B cell (primary cell): ENCODE data around the gene SPSB3. TPM values are rescaled to one million over a fixed set of nuclear protein-coding genes. Genes with fewer than 3 reads are reported as not detected.

Experiments
- ATAC-seq: fragments of 200-7000 bp; cut with Tn5 transposase; one replicate; pipeline ENCODE4 v1.10.0; 2021; ENCODE audit warnings: low read depth, mild to moderate bottlenecking, moderate number of reproducible peaks, moderate library complexity
- CTCF ChIA-PET: fragments of 350-600 bp; sonication (Branson Sonifier 250); formaldehyde crosslinking; loops from one replicate; lab custom pipeline; 2021; ENCODE audit warnings: antibody characterized with exemption, inconsistent platforms; lab: Charles Lee
- POLR2A ChIA-PET: fragments of 350-600 bp; sonication (Branson Sonifier 250); formaldehyde crosslinking; loops from one replicate; lab custom pipeline; 2021; ENCODE audit warnings: antibody characterized with exemption; lab: Charles Lee
- DNase-seq: peaks from one replicate; pipeline ENCODE4 v3.0.0; 2013
- H2AFZ ChIP-seq: 2 replicates; pipeline ENCODE4 v1.6.1; 2012; ENCODE audit warnings: mild to moderate bottlenecking, low read depth, low read length; ENCODE audit not compliant: insufficient read depth, poor library complexity, severe bottlenecking
- H3K27ac ChIP-seq, 2 donors: 1 replicate in 1 of 2; 2 replicates in 1 of 2; pipeline ENCODE4 v1.5.1; 2012 to 2013; ENCODE audit warnings: low read length in 2 of 2, mild to moderate bottlenecking in 2 of 2, moderate library complexity in 1 of 2
- H3K27me3 ChIP-seq, 4 experiments: fragments of 200-600 bp in 1 of 4; sonication (generic) in 1 of 4; replicated peaks in 1 of 4; 1 replicate in 2 of 4; 2 replicates in 2 of 4; pipeline versions ENCODE4 v1.6.1 to v1.7.0; 2013 to 2016; ENCODE audit warnings: low read length in 3 of 4, mild to moderate bottlenecking in 2 of 4, mixed read lengths in 1 of 4, moderate library complexity in 1 of 4; ENCODE audit not compliant: insufficient read depth in 4 of 4, control insufficient read depth in 3 of 4; ENCODE audit errors: control extremely low read depth in 1 of 4
- H3K36me3 ChIP-seq, 2 experiments: replicated peaks in 1 of 2; 1 replicate in 1 of 2; 2 replicates in 1 of 2; pipeline versions ENCODE4 v1.6.1 to v1.7.1; 2013; ENCODE audit warnings: low read length in 1 of 2; ENCODE audit not compliant: insufficient read depth in 2 of 2, control insufficient read depth in 1 of 2; ENCODE audit errors: control extremely low read depth in 1 of 2, extremely low read depth in 1 of 2
- H3K4me1 ChIP-seq, 2 donors: fragments of 200-600 bp in 1 of 2; sonication (generic) in 1 of 2; 1 replicate in 1 of 2; 2 replicates in 1 of 2; pipeline versions ENCODE4 v1.5.1 to v1.6.1; 2013 to 2017; ENCODE audit warnings: low read length in 2 of 2; ENCODE audit not compliant: control insufficient read depth in 2 of 2, insufficient read depth in 2 of 2
- H3K4me2 ChIP-seq: replicated peaks from 2 replicates; pipeline ENCODE3; 2012; ENCODE audit warnings: mild to moderate bottlenecking, low read depth, low read length; ENCODE audit not compliant: poor library complexity, severe bottlenecking
- H3K4me3 ChIP-seq, 5 experiments: fragments of 200-600 bp in 1 of 5; sonication (generic) in 1 of 5; 1 replicate in 3 of 5; 2 replicates in 2 of 5; pipeline versions ENCODE4 v1.5.1 to v1.7.0; 2011 to 2016; ENCODE audit warnings: low read length in 4 of 5, mild to moderate bottlenecking in 4 of 5, low read depth in 2 of 5, control low read depth in 1 of 5, moderate library complexity in 1 of 5; ENCODE audit not compliant: insufficient read depth in 1 of 5; ENCODE audit errors: control extremely low read depth in 1 of 5, extremely low read depth in 1 of 5
- H3K79me2 ChIP-seq: fragments of 200-600 bp; sonication (generic); one replicate; pipeline ENCODE4 v1.6.0; 2016; ENCODE audit warnings: low read length; ENCODE audit not compliant: control insufficient read depth, insufficient read depth
- H3K9ac ChIP-seq: fragments of 200-600 bp; sonication (generic); 2 replicates; pipeline ENCODE4 v1.6.1; 2017; ENCODE audit warnings: mild to moderate bottlenecking, low read length, moderate library complexity
- H3K9me3 ChIP-seq, 3 donors: one replicate each; pipeline versions ENCODE4 v1.6.1 to v1.7.1; 2013; ENCODE audit warnings: low read length in 2 of 3; ENCODE audit not compliant: control insufficient read depth in 2 of 3, insufficient read depth in 1 of 3; ENCODE audit errors: control extremely low read depth in 1 of 3
- H4K20me1 ChIP-seq: 2 replicates; pipeline ENCODE4 v1.6.0; 2012; ENCODE audit warnings: mild to moderate bottlenecking, low read length; ENCODE audit not compliant: insufficient read depth, control insufficient read depth, poor library complexity, severe bottlenecking
- H3K27ac Mint-ChIP-seq: one replicate; pipeline ENCODE4 v1.8.0; 2021; ENCODE audit warnings: mixed read lengths
- H3K27me3 Mint-ChIP-seq: one replicate; pipeline ENCODE4 v1.8.0; 2021; ENCODE audit warnings: mixed read lengths
- H3K4me1 Mint-ChIP-seq: one replicate; pipeline ENCODE4 v1.8.0; 2021; ENCODE audit warnings: mixed read lengths
- H3K4me3 Mint-ChIP-seq: one replicate; pipeline ENCODE4 v1.8.0; 2021; ENCODE audit warnings: mixed read lengths
- H3K9me3 Mint-ChIP-seq: one replicate; pipeline ENCODE4 v1.8.0; 2022; ENCODE audit warnings: mixed read lengths; ENCODE audit not compliant: insufficient read depth
- EZH2 ChIP-seq: IDR thresholded peaks from 2 replicates; pipeline ENCODE4 v1.6.1; 2012; ENCODE audit warnings: borderline replicate concordance, low read depth, mild to moderate bottlenecking, moderate library complexity, low read length; ENCODE audit not compliant: insufficient read depth, poor library complexity, severe bottlenecking
- WGBS: methylation state at CpG from one replicate; pipeline ENCODE4 v1.1.5; 2013; ENCODE audit warnings: missing lambda C conversion rate; ENCODE audit not compliant: insufficient coverage; 5-methylcytosine and 5-hydroxymethylcytosine counted together
- intact Hi-C: fragments of 100-400 bp; cut with micrococcal nuclease; formaldehyde crosslinking; loops from one replicate; pipeline ENCODE4 v1.10.0; 2022
- polyA plus RNA-seq: library from polyadenylated mRNA; depleted of rRNA; stranded (reverse); fragments of >200 nt; gene quantifications from 2 replicates; pipeline ENCODE4 v1.2.3, GENCODE V29; 2012
- total RNA-seq, 2 donors: library from RNA; stranded (reverse); fragments of 120-200 nt in 1 of 2; gene quantifications; 1 replicate in 1 of 2; 2 replicates in 1 of 2; pipeline versions ENCODE4 v1.2.3 to v1.2.4, GENCODE V29; 2013 to 2022
- TF ChIP-seq, protein P1 (sequence below): fragments of 200-600 bp; IDR thresholded peaks from one replicate; pipeline ENCODE4 v1.8.0; 2022; ENCODE audit warnings: antibody characterized with exemption, mild to moderate bottlenecking

The SPSB3 gene
- total and polyA plus RNA-seq, 2 donors (not counting 1 experiment from before 2014, with no cell fraction given), result 91.2 to 264 TPM

DNA sequence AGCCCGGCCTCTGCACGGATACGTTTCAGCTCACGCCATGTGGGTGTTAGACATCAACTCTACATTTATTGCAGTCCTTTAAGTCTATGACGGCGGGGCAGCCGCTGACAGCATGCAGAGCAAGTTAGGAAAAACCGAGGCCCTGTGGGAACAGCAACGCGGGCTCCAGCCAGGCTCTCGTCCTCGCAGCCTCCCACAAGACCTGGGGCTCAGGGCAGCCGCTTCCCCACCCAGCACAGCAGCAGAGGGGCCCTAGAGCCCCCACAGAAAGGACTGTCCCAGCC, 5.8 kb downstream of the SPSB3 start:
- peaks cover 0 to 29% of the 10 kb centered on the region in 2 experiments for H3K36me3 ChIP-seq
- TF ChIP-seq EZH2, result no peak
- TF ChIP-seq, protein P1, sequence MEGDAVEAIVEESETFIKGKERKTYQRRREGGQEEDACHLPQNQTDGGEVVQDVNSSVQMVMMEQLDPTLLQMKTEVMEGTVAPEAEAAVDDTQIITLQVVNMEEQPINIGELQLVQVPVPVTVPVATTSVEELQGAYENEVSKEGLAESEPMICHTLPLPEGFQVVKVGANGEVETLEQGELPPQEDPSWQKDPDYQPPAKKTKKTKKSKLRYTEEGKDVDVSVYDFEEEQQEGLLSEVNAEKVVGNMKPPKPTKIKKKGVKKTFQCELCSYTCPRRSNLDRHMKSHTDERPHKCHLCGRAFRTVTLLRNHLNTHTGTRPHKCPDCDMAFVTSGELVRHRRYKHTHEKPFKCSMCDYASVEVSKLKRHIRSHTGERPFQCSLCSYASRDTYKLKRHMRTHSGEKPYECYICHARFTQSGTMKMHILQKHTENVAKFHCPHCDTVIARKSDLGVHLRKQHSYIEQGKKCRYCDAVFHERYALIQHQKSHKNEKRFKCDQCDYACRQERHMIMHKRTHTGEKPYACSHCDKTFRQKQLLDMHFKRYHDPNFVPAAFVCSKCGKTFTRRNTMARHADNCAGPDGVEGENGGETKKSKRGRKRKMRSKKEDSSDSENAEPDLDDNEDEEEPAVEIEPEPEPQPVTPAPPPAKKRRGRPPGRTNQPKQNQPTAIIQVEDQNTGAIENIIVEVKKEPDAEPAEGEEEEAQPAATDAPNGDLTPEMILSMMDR, result no peak
- Mint-ChIP-seq H3K27ac (no peak overlapping the region), H3K27me3 (no peaks in the 10 kb centered on the region), H3K9me3 (no peaks in the 10 kb centered on the region), H3K4me3 (no peak overlapping the region), H3K4me1 (peaks cover 31% of the 10 kb centered on the region)
- no peak overlapping the region for H3K9ac ChIP-seq
- DNase-seq, result no peak
- no peak overlapping the region for H3K4me3 ChIP-seq
- POLR2A ChIA-PET, result no interaction called here
- intact Hi-C loops, result no loop called here
- WGBS, result 98% methylated on average over 12 of the region's 13 CpGs
- H3K4me2 ChIP-seq, result no peak overlapping the region
- peaks cover 80% of the 10 kb centered on the region for H4K20me1 ChIP-seq
- CTCF ChIA-PET, result interaction anchor here (0.6 kb wide), 1 partner anchor 75 kb away, joined by 3 read pairs; no protein-coding TSS in a partner anchor
- H3K4me1 ChIP-seq, result peaks cover 25 to 42% of the 10 kb centered on the region in 2 donors
- ATAC-seq, result no peak
- H3K27ac ChIP-seq, result no peak overlapping the region
- H3K9me3 ChIP-seq, result no peaks in the 10 kb centered on the region
- H3K27me3 ChIP-seq, result no peaks in the 10 kb centered on the region
- H2AFZ ChIP-seq, result no peak overlapping the region
- H3K79me2 ChIP-seq, result peaks cover 52% of the 10 kb centered on the region

DNA sequence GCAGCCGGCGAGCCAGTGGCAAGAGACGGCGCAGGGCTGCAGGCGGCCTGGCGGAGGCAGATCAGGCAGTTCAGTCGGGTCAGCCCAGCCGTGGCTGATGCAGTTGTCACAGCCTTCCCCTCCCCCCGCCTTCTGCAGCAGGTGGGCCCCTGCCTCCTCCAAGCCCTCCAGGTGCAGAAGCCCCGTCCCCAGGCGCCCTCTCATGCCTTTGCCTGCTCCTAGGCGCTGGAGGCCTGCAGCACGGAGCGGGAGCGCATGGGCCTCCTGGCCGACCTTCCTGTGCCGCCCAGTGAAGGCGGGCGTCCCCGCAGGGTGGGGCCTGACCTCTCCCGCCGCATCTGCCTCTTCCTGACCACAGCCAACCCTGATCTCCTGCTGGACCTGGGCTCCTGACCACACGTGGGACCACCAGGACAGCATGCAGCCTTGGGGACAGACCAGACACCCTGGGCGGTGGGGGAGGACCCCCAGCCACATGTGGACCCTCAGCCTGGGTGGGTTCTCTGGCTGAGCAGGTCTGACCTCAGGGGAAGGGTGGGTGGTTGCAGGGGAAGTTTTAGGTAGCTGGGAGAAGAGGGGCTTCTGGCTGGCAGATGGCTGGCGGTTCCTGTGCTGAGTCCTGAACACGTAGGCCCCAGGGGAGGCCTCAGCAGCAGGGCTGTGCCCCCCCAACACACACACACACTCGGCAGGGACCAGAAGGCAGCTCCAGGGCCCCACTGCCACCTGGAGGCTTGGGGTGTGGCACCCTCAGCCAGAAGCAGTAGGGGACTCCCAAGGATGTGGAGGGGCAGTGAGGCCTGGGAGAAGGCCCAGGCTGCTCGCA, 6.3 kb downstream of the SPSB3 start:
- no peak overlapping the region for H3K4me3 Mint-ChIP-seq
- ATAC-seq, result no peak
- Histone ChIP-seq H2AFZ (no peak overlapping the region), H3K4me2 (no peak overlapping the region), H3K9me3 (no peaks in the 10 kb centered on the region), H3K36me3 (peaks cover 0 to 29% of the 10 kb centered on the region in 2 experiments), H3K9ac (no peak overlapping the region), H3K27me3 (no peaks in the 10 kb centered on the region), H3K79me2 (peaks cover 46% of the 10 kb centered on the region), H4K20me1 (peaks cover 75% of the 10 kb centered on the region), H3K4me3 (no peak overlapping the region), H3K4me1 (peaks cover 19 to 37% of the 10 kb centered on the region in 2 donors), H3K27ac (no peak overlapping the region)
- WGBS, result 91% methylated on average over 22 of the region's 28 CpGs
- H3K27ac Mint-ChIP-seq, result peak overlapping the region; percentile 32
- no peaks in the 10 kb centered on the region for H3K9me3 Mint-ChIP-seq
- ChIA-PET POLR2A (no interaction called here), CTCF (interaction anchor here (0.6 kb wide), 1 partner anchor 75 kb away, joined by 3 read pairs; no protein-coding TSS in a partner anchor)
- TF ChIP-seq, protein P1, result no peak
- no peak for TF ChIP-seq EZH2
- peaks cover 25% of the 10 kb centered on the region for H3K4me1 Mint-ChIP-seq
- H3K27me3 Mint-ChIP-seq, result no peaks in the 10 kb centered on the region
- intact Hi-C loops, result no loop called here
- no peak for DNase-seq
